Measurements from ENCODE around the gene DNAH14. TPM values are rescaled to one million over a fixed set of nuclear protein-coding genes. Genes with fewer than 3 reads are reported as not detected.

DNAH14 gene
- total and polyA plus RNA-seq, 10 of the 15 experiments (the other 5 are each of a cell fraction or from before 2014, with no cell fraction given) = 2.0 to 7.9 (median 4.8) TPM

DNA sequence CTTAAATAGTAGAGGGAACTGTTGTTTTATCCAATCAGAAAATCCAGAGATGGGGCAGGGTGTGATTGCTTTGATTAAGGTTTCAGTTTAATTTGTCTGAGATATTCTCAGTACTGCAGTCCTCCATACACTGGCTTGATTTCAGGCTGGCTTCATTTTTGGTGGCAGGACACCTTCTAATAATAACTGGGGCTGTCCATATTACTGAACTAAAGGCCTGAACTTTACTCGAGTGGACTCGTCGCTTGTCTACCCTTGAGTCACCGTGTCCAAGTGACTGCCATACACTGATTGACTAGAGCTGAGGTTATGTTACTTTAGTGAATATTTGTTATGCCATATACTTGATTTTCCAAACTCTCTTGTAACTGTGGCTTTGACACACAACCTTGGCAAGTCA, 228.8 kb downstream of the DNAH14 start:
- H3K36me3 ChIP-seq (ENCODE audit: control insufficient read depth in 2 of 2, insufficient read depth in 2 of 2, low read length in 1 of 2) = no peaks in the 10 kb centered on the region
- intact Hi-C loops (cut with micrococcal nuclease; ENCODE audit: unreplicated experiment) (no loop called here), in situ Hi-C loops (cut with MboI) (no loop called here)
- no peak overlapping the region for H3K27ac ChIP-seq (ENCODE audit: control insufficient read depth, insufficient read depth)
- ChIA-PET SMC1A (ENCODE audit: uncharacterized antibody, unreplicated experiment) (interaction anchor here (1.0 kb wide), 1 partner anchor 102 kb away, joined by 3 read pairs; no protein-coding TSS in a partner anchor), POLR2A (no interaction called here), RAD21 (ENCODE audit: unreplicated experiment) (no interaction called here), CTCF (no interaction called here)
- H3K4me1 ChIP-seq (ENCODE audit: control insufficient read depth, insufficient read depth, low read length) = no peaks in the 10 kb centered on the region
- no peak overlapping the region for H3K4me3 ChIP-seq
- ATAC-seq = no peak
- no peaks in the 10 kb centered on the region for H3K79me2 ChIP-seq (ENCODE audit: control insufficient read depth, insufficient read depth, low read length)
- no peak overlapping the region for H2AFZ ChIP-seq (ENCODE audit: control insufficient read depth, low read depth, low read length)
- no peaks in the 10 kb centered on the region for H3K9me3 ChIP-seq (replicated peaks; ENCODE audit: control insufficient read depth, insufficient read depth, low read length)
- WGBS (ENCODE audit: insufficient coverage, insufficient replicate concordance, low lambda C conversion rate, missing lambda C conversion rate) = 58% methylated on average over 4 of the region's 4 CpGs
- H3K27me3 ChIP-seq (replicated peaks in 1 of 2; ENCODE audit: control insufficient read depth in 2 of 2, insufficient read depth in 2 of 2, low read length in 1 of 2) = no peaks in the 10 kb centered on the region
- no peak overlapping the region for H3K9ac ChIP-seq (ENCODE audit: control insufficient read depth, insufficient read depth, low read length)
- no peaks in the 10 kb centered on the region for H4K20me1 ChIP-seq (ENCODE audit: control insufficient read depth, insufficient read depth)
- no peak overlapping the region for H3K4me2 ChIP-seq (ENCODE audit: control insufficient read depth, insufficient read depth)
- no peak for FAIRE-seq
- BruUV-seq (replicated peaks) = no TSS peak
- no peak for DNase-seq (ENCODE audit: low read depth, low spot score)
- TF ChIP-seq ZNF274 (IDR thresholded peaks at IDR 0.05; ENCODE audit: insufficient read depth, insufficient read length) (no peak), FOS (IDR thresholded peaks at IDR 0.05; ENCODE audit: borderline replicate concordance, extremely low read depth, insufficient read length) (no peak), HDGF (IDR thresholded peaks at IDR 0.05) (no peak), ZNF384 (IDR thresholded peaks at IDR 0.05; ENCODE audit: borderline replicate concordance, low read depth, low read length) (no peak), TARDBP (IDR thresholded peaks at IDR 0.05; ENCODE audit: borderline replicate concordance) (no peak), IRF4 (IDR thresholded peaks at IDR 0.05; ENCODE audit: low read depth, low read length) (no peak), EGR1 (IDR thresholded peaks at IDR 0.05; ENCODE audit: borderline replicate concordance in 1 of 2, low read depth in 2 of 2, low read length in 2 of 2) (no peak), CHD4 (IDR thresholded peaks at IDR 0.05) (no peak), IKZF1 (conservative IDR thresholded peaks at IDR 0.05) (no peak), ATF2 (IDR thresholded peaks at IDR 0.05; ENCODE audit: low read length) (no peak)
- TF ChIP-seq, protein P1, sequence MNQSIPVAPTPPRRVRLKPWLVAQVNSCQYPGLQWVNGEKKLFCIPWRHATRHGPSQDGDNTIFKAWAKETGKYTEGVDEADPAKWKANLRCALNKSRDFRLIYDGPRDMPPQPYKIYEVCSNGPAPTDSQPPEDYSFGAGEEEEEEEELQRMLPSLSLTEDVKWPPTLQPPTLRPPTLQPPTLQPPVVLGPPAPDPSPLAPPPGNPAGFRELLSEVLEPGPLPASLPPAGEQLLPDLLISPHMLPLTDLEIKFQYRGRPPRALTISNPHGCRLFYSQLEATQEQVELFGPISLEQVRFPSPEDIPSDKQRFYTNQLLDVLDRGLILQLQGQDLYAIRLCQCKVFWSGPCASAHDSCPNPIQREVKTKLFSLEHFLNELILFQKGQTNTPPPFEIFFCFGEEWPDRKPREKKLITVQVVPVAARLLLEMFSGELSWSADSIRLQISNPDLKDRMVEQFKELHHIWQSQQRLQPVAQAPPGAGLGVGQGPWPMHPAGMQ (IDR thresholded peaks at IDR 0.05; ENCODE audit: borderline replicate concordance) = no peak
- TF ChIP-seq, protein P2, sequence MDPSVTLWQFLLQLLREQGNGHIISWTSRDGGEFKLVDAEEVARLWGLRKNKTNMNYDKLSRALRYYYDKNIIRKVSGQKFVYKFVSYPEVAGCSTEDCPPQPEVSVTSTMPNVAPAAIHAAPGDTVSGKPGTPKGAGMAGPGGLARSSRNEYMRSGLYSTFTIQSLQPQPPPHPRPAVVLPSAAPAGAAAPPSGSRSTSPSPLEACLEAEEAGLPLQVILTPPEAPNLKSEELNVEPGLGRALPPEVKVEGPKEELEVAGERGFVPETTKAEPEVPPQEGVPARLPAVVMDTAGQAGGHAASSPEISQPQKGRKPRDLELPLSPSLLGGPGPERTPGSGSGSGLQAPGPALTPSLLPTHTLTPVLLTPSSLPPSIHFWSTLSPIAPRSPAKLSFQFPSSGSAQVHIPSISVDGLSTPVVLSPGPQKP (IDR thresholded peaks at IDR 0.05; ENCODE audit: low read depth, low read length) = no peak
- TF ChIP-seq, protein P3, sequence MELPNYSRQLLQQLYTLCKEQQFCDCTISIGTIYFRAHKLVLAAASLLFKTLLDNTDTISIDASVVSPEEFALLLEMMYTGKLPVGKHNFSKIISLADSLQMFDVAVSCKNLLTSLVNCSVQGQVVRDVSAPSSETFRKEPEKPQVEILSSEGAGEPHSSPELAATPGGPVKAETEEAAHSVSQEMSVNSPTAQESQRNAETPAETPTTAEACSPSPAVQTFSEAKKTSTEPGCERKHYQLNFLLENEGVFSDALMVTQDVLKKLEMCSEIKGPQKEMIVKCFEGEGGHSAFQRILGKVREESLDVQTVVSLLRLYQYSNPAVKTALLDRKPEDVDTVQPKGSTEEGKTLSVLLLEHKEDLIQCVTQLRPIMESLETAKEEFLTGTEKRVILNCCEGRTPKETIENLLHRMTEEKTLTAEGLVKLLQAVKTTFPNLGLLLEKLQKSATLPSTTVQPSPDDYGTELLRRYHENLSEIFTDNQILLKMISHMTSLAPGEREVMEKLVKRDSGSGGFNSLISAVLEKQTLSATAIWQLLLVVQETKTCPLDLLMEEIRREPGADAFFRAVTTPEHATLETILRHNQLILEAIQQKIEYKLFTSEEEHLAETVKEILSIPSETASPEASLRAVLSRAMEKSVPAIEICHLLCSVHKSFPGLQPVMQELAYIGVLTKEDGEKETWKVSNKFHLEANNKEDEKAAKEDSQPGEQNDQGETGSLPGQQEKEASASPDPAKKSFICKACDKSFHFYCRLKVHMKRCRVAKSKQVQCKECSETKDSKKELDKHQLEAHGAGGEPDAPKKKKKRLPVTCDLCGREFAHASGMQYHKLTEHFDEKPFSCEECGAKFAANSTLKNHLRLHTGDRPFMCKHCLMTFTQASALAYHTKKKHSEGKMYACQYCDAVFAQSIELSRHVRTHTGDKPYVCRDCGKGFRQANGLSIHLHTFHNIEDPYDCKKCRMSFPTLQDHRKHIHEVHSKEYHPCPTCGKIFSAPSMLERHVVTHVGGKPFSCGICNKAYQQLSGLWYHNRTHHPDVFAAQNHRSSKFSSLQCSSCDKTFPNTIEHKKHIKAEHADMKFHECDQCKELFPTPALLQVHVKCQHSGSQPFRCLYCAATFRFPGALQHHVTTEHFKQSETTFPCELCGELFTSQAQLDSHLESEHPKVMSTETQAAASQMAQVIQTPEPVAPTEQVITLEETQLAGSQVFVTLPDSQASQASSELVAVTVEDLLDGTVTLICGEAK (IDR thresholded peaks at IDR 0.05; ENCODE audit: borderline replicate concordance) = no peak
- TF ChIP-seq, protein P4, sequence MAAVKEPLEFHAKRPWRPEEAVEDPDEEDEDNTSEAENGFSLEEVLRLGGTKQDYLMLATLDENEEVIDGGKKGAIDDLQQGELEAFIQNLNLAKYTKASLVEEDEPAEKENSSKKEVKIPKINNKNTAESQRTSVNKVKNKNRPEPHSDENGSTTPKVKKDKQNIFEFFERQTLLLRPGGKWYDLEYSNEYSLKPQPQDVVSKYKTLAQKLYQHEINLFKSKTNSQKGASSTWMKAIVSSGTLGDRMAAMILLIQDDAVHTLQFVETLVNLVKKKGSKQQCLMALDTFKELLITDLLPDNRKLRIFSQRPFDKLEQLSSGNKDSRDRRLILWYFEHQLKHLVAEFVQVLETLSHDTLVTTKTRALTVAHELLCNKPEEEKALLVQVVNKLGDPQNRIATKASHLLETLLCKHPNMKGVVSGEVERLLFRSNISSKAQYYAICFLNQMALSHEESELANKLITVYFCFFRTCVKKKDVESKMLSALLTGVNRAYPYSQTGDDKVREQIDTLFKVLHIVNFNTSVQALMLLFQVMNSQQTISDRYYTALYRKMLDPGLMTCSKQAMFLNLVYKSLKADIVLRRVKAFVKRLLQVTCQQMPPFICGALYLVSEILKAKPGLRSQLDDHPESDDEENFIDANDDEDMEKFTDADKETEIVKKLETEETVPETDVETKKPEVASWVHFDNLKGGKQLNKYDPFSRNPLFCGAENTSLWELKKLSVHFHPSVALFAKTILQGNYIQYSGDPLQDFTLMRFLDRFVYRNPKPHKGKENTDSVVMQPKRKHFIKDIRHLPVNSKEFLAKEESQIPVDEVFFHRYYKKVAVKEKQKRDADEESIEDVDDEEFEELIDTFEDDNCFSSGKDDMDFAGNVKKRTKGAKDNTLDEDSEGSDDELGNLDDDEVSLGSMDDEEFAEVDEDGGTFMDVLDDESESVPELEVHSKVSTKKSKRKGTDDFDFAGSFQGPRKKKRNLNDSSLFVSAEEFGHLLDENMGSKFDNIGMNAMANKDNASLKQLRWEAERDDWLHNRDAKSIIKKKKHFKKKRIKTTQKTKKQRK (IDR thresholded peaks at IDR 0.05; ENCODE audit: low read depth, low read length) = no peak

Measured in GM12878 (cell line).